HL-60/S4 (cell line): ENCODE data around the gene UBAP1L.
"Not testable (repeated sequence)": the region's sequence is repeated elsewhere in the genome, so short reads cannot be mapped to it uniquely, and the experiment has no call there.

Experiments
- in situ Hi-C: fragments of 300-500 bp; cut with MboI; formaldehyde crosslinking; loops from 2 replicates; pipeline ENCODE4 v1.14.3; 2022; ENCODE audit warnings: low sequenced_read_pairs

Gene UBAP1L

GRCh38 chr15:65101411-65101890, 13.5 kb downstream of the UBAP1L start:
- in situ Hi-C loops, result loop anchor here (10.0 kb wide), 1 partner anchor 367 kb away; no protein-coding TSS in a partner anchor

- in situ Hi-C loops, result loop anchor here (10.0 kb wide), 1 partner anchor 366 kb away; no protein-coding TSS in a partner anchor
These were observed 14.6 kb downstream of the UBAP1L start for GRCh38 chr15:65100442-65100841.

GRCh38 chr15:65099801-65100200, 15.2 kb downstream of the UBAP1L start:
- in situ Hi-C loops, result loop anchor here (10.0 kb wide), 1 partner anchor 365 kb away; no protein-coding TSS in a partner anchor

GRCh38 chr15:65099336-65099735, 15.7 kb downstream of the UBAP1L start:
- in situ Hi-C loops, result no loop called here

GRCh38 chr15:65097651-65098263, 17.2 kb downstream of the UBAP1L start:
- in situ Hi-C loops, result no loop called here

- in situ Hi-C loops, result no loop called here
These were observed 18.3 kb downstream of the UBAP1L start for GRCh38 chr15:65096481-65097385.

GRCh38 chr15:65095747-65096104, 19.3 kb downstream of the UBAP1L start:
- in situ Hi-C loops, result no loop called here

- in situ Hi-C loops, result no loop called here
These were observed 19.8 kb downstream of the UBAP1L start for GRCh38 chr15:65095011-65095746.

GRCh38 chr15:65094294-65094995, 20.6 kb downstream of the UBAP1L start:
- in situ Hi-C loops, result no loop called here

GRCh38 chr15:65093793-65094170, 21.2 kb downstream of the UBAP1L start:
- in situ Hi-C loops, result not testable (repeated sequence)

GRCh38 chr15:65092911-65093792, 21.8 kb downstream of the UBAP1L start:
- in situ Hi-C loops, result no loop called here

- in situ Hi-C loops, result no loop called here
These were observed 22.8 kb downstream of the UBAP1L start for GRCh38 chr15:65091946-65092770.

GRCh38 chr15:65089206-65089824, 25.7 kb downstream of the UBAP1L start:
- in situ Hi-C loops, result no loop called here

GRCh38 chr15:65088643-65089021, 26.4 kb downstream of the UBAP1L start:
- in situ Hi-C loops, result no loop called here

- in situ Hi-C loops, result no loop called here
These were observed 26.9 kb downstream of the UBAP1L start for GRCh38 chr15:65087873-65088642.

- in situ Hi-C loops, result no loop called here
These were observed 27.6 kb downstream of the UBAP1L start for GRCh38 chr15:65087411-65087810.

- in situ Hi-C loops, result no loop called here
These were observed 28.3 kb downstream of the UBAP1L start for GRCh38 chr15:65086680-65087111.
